NCI-H748 (cell line): ENCODE data around the gene ZNFX1.
A peak's percentile ranks its signal among the peaks of the same experiment; 100 is the strongest.
"Not testable (repeated sequence)": the region's sequence is repeated elsewhere in the genome, so short reads cannot be mapped to it uniquely, and the experiment has no call there.

Experiments
- DNase-seq: peaks from one replicate; lab custom pipeline; 2025; ENCODE audit not compliant: unreplicated experiment; lab: John Stamatoyannopoulos, UW

The ZNFX1 gene

GRCh38 chr20:49216991-49217578, 60.8 kb downstream of the ZNFX1 start:
- DNase-seq = peak; percentile 84

- no peak for DNase-seq
Observed at GRCh38 chr20:49215232-49215631, 62.6 kb downstream of the ZNFX1 start.

GRCh38 chr20:49214571-49214970, 63.3 kb downstream of the ZNFX1 start:
- DNase-seq = no peak

GRCh38 chr20:49210757-49211110, 67.1 kb downstream of the ZNFX1 start:
- no peak for DNase-seq

- DNase-seq = no peak
Observed at GRCh38 chr20:49210101-49210756, 67.6 kb downstream of the ZNFX1 start.

GRCh38 chr20:49207076-49207475, 70.8 kb downstream of the ZNFX1 start:
- no peak for DNase-seq

GRCh38 chr20:49203746-49204145, 74.1 kb downstream of the ZNFX1 start:
- DNase-seq = no peak

GRCh38 chr20:49203011-49203410, 74.8 kb downstream of the ZNFX1 start:
- no peak for DNase-seq

- no peak for DNase-seq
Observed at GRCh38 chr20:49199729-49200293, 78.0 kb downstream of the ZNFX1 start.

- DNase-seq = not testable (repeated sequence)
Observed at GRCh38 chr20:49192944-49193518, 84.8 kb downstream of the ZNFX1 start.
